Stimulated activated CD8-positive, alpha-beta memory T cell treated with anti-CD3 and anti-CD28 coated beads, Interleukin-12 subunit alpha, Interleukin-12 subunit beta, amount 100 ng/mL, for 24 hours (primary cell): Measurements from ENCODE around the gene DHRS12.
A peak's percentile ranks its signal among the peaks of the same experiment; 100 is the strongest.

ENCODE experiments used
- DNase-seq: peaks from one replicate; pipeline ENCODE4 v3.0.0-alpha.2; 2020; ENCODE audit errors: extremely low read depth

DHRS12 gene

DNA sequence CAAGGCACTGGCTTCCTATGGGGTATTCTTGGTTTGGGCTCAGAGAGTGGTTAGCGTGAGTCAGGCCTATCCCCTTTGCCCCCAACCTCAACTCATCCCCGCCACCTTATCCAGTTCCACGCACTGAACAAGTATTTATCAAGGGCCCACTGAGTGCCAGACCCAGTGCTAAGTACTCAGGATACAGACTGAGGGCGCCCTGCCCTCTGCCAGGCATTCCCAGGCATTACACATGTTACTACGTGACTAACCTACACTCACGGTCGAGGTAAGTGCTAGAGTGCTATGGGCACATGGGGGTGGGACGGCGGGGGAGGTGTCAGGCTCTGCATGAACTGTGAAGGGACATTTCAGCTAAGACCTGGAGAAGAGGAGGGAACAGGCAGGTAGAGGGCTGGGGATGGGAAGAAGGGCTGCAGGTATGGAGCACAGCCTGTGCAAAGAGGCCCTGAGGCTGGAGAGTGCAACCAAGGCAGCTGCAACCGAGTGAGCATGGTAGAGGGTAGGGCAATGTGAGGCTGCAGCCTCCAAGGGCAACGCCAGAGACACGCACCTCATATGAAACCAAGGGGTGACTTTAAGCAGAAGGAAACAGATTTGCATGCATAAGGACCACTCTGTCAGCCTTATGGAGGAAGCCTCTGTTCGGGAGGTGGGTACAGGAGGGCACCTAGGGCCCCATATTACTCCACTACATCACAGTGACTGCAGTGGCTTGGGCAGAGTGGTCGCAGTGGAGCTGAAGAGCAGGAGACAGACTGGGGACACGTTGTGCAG, 22.5 kb downstream of the DHRS12 start:
- no peak for DNase-seq

GRCh38 chr13:51780099-51780498, 23.9 kb downstream of the DHRS12 start:
- no peak for DNase-seq

- DNase-seq: no peak
Observed at GRCh38 chr13:51778392-51778791, 25.6 kb downstream of the DHRS12 start.

DNA sequence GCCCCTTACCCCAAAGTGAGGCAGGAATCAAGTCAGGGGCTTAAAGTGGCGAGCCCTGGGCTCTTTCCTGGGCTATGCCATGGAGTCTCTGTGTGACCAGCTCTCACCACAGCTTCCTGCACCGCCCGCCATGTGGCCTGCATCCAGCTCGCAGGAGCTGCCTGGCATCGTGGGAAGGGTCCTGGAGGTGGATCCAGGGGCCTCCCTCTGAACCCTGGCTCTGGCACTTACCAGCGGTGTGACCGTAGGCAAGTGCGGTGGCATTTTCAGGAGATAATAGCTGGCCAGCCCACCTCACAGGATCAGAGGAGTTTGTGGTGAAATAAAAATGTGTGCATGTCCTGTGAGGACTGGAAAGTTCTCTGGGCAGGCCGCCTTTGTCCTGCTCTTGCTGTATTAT, 26.0 kb downstream of the DHRS12 start:
- DNase-seq: no peak

- no peak for DNase-seq
Observed at GRCh38 chr13:51776179-51776578, 27.8 kb downstream of the DHRS12 start.

- DNase-seq: no peak
Observed at GRCh38 chr13:51773515-51773914, 30.4 kb downstream of the DHRS12 start.

GRCh38 chr13:51772781-51773180, 31.2 kb downstream of the DHRS12 start:
- DNase-seq: no peak

DNA sequence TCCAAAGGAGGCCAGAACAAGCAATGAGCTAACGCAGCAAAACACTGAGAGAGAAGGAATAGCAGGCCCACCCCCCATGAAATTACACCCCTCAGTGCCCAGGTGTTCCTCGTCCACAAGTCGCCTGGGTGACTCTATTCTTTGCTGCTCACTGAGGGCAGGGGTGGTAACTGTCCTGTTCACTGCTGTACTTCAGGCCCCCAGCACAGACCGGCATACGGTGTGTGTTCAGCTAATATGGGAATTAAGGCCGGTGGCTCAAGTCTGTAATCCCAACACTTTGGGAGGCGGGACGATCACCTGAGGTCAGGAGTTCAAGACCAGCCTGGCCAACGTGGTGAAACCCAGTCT, 31.9 kb downstream of the DHRS12 start:
- no peak for DNase-seq

- DNase-seq: no peak
Observed at GRCh38 chr13:51771418-51772104, 32.4 kb downstream of the DHRS12 start.

DNA sequence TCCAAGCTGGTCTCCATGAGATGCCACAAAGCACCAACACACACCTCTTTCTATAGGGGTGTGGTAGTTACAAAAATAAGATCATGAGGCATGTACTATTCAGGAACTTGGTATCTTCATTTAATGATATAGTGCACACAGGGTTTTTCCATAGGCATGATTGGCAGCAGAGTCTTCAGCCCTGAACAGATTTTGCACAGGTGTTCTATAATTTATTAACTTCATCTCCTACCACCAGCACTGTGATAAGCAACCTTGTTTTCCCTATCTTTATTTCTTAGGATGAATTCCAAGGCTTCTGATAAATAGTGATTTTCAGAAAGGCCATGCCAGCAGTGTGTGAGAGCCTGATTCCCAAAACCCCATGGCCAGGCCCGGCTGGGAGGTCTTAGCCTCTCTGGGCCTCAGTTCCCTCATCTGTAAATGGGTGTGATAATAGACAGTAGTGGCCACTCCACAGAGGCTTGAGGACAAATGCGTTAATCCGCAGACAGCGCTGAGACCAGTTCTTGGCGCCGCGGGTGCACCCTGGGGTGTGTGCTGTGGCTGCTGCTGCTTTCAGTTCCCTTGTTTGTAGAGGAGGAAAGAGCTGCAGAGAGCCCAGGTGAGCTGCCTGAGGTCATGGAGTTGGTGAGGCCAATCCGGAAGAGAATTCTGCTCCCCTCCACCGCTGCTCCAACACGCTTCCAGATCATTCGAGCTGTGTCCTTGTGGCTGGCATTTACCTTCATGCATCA, 33.1 kb downstream of the DHRS12 start:
- no peak for DNase-seq

DNA sequence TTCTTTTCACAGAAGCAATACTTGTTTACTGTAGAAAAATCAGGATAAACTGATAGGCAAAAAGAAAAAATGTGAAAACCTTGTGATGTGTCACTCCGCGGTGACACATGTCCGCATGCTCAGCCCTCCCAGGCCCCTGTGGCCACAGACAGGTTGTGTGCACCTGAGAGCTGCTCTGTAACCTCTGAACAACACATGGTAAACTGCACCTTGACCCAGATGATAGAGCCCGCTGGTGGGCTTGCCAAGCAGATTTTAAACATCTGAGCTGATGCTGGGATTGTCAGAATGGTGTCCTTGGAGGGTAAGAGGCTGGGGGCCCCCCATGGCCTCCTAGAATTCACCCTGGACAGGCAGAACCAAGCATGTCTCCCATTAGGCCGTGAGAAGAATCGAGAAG, 33.8 kb downstream of the DHRS12 start:
- no peak for DNase-seq

DNA sequence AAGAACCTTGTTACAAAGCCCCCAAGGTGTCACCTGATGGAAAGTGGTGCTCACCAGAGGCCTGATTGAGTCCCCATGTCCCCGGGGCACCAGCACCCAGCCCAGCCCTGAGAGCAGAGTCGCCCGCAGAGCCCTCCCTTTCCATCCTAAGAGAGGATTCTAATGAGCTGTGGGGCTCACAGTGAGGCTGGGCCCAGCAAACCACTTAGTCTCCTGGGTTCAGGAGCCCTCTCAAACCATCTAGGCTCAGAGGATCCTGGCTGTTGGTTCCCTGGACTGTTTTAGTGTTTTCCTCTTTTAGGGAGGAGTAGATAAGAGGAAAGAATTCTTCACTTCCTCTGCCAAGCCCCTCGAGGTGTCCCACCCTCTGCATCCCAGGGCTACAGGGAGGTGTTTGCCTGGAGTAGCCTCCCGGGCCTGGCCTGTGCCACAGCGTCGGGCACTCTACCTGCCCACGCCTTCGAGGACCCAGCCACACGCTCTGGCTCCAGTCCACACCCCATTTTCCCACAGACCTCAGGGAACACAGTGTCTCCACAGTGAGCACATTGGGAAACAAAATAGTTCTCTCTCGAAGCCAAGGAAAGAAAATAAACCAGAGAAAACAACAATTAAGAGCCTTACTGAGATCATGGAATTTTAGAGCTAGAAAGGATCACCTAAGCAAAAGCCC, 34.4 kb downstream of the DHRS12 start:
- no peak for DNase-seq

DNA sequence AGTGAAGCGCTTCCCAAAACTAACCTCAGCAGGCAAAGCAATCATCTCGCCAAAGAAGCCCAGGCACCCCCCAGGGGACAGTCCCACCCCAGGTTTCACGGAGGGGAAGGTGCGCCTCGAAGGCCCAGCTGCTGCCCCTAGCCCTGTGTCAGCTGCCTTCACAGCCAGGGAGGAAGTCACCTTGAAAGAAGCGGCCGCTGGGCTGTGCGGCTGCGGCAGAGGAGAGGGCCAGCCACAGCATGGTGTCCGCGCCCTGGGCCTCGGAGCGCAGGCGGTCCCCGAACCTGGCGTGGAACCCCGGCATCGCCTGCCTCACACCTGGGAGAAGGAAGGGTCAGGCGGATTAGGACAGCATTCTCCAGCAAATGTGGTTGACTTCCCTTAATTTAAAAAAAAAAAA, 35.0 kb downstream of the DHRS12 start:
- no peak for DNase-seq

DNA sequence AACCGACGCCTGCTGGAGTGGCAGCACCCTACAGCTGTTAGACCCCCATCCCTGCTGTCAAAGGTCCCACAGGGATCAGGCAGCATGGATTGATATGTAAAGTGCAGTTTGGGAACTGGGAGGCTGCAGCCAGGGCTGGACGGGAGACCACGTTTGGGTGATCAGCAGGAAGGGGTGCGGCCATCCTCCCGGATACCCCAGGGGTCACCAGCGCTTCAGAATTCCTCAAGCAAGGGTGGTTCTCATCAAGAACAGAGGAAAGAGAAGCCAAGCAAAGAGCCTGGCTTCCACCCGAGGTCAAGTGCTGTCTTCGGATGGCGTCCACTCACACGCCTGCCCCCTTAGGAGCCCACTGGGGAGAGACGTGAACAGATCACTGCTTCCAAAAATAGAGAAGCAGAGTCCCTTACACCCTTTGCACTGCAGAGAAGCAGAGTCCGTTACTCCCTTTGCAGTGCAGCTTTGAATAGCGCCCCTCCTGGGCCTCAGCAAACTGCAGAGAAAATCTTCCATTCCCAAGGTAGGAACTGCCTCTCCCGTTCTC, 35.5 kb downstream of the DHRS12 start:
- no peak for DNase-seq

GRCh38 chr13:51767100-51767499, 36.9 kb downstream of the DHRS12 start:
- DNase-seq: no peak

- no peak for DNase-seq
Observed at GRCh38 chr13:51765142-51765515, 38.8 kb downstream of the DHRS12 start.

DNA sequence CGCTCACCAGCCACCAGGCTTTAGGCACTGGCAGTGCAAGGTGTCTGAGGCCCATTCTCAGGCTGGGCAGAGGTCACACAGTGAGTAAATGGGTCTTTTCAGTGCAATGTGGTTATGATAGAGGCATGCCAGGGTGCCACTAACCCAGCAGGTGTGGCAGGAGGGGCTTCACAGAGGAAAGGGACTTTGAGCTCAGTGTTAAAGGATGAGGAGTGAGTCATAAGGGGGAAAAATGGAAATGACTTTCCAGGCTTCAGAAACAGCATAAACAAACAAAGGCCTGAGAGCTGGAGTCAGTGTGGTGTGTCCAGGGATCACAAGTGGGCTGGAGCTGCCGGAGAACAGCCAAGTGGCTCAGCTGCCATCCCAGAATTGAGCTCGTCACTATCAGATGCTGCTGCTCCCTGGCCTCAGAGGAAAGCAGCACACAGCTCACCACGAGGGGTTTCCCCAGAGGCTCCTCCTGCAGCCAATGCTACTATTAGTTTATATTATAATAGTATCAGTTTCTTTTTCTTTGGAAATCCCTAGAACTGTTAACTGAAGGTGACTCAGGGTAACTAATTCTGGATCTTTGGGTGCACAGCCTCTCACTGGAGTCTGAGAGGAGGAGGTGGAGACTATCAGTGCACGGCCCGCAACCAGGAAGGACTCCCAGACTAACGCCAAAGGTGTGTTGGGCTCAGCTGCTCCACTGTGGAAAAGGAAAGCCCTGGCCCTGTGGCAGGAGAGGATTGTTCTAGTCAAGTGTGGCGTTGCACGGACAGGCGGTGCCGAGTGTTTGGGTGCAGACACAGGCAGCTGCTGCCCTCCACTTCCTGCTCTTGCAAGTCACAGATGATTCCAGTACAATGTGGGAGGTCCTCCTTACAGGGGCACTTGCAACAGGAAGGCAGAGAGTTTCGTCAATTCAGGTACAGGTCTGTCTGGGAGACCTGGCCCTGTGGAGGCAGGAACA, 39.5 kb downstream of the DHRS12 start:
- DNase-seq: peak; percentile 45

GRCh38 chr13:51763486-51763885, 40.5 kb downstream of the DHRS12 start:
- no peak for DNase-seq

- DNase-seq: no peak
Observed at GRCh38 chr13:51761643-51762350, 42.2 kb downstream of the DHRS12 start.

- no peak for DNase-seq
Observed at GRCh38 chr13:51760592-51760991, 43.4 kb downstream of the DHRS12 start.
